Measurements from ENCODE around the gene MAP2K2.
A peak's percentile ranks its signal among the peaks of the same experiment; 100 is the strongest.

Gene MAP2K2

DNA sequence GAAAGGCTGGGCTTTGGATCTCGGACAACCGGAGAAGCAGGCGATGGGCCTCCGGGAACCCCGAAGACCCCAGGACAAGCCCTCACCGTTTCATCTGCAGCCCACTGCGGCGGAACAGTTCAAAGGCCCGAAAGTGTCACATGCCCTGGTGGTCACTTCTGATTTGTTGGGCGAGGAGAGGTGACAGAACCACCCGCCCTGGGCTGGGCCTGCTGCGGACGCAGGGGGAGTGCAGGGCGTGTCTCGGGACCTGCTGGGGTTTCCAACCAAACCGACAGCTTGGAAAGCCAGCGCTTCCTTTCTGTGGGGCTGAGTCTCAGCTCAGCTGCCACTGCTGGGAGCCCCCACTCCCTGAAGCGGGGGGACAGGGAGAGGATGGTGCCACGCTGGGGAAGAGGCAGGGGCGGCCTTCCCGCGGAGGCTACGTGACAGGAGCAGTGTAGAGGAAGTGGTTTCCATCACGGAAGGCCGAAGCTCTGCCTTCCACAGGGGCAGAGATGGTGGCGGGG lies 34.5 kb downstream of the MAP2K2 start:
- intact Hi-C loops (cut with DNase I; ENCODE audit: low total_unique reads), result no loop called here
- H3K9me3 ChIP-seq, result no peaks in the 10 kb centered on the region
- peaks cover 9 to 54% (median 45%) of the 10 kb centered on the region in 3 donors for H3K36me3 ChIP-seq
- no peak for DNase-seq
- TF ChIP-seq, protein P1, sequence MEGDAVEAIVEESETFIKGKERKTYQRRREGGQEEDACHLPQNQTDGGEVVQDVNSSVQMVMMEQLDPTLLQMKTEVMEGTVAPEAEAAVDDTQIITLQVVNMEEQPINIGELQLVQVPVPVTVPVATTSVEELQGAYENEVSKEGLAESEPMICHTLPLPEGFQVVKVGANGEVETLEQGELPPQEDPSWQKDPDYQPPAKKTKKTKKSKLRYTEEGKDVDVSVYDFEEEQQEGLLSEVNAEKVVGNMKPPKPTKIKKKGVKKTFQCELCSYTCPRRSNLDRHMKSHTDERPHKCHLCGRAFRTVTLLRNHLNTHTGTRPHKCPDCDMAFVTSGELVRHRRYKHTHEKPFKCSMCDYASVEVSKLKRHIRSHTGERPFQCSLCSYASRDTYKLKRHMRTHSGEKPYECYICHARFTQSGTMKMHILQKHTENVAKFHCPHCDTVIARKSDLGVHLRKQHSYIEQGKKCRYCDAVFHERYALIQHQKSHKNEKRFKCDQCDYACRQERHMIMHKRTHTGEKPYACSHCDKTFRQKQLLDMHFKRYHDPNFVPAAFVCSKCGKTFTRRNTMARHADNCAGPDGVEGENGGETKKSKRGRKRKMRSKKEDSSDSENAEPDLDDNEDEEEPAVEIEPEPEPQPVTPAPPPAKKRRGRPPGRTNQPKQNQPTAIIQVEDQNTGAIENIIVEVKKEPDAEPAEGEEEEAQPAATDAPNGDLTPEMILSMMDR (IDR thresholded peaks at IDR 0.05), result no peak
- no peak overlapping the region for H3K27ac ChIP-seq
- peaks cover 0 to 1% of the 10 kb centered on the region in 2 donors for H3K27me3 ChIP-seq
- H3K4me3 ChIP-seq, result peak overlapping the region; percentile 2 to 11
- H3K4me1 ChIP-seq, result no peaks in the 10 kb centered on the region

DNA sequence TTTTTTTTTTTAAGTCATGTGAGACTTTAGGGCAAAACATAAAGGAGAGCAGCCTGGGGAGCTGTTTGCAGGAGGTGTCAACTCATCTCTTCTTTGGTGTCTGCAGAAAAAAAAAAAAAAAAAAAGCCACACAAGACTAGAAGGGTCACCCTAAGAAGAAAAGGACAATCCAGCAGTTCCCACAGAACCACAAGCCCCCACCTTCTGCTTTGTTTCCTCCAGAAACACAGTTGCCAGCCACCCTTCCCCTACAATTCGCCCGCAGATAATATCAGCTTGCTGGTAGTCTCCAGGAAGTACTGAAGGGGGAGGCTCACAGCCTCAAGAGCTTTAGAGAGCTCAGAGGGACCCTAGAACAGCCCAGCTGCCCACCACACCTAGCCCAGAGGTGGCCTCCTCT lies 34.9 kb downstream of the MAP2K2 start:
- H3K27ac ChIP-seq, result no peak overlapping the region
- peaks cover 0 to 6% of the 10 kb centered on the region in 2 donors for H3K27me3 ChIP-seq
- intact Hi-C loops (cut with DNase I; ENCODE audit: low total_unique reads), result no loop called here
- no peaks in the 10 kb centered on the region for H3K9me3 ChIP-seq
- DNase-seq, result no peak
- H3K36me3 ChIP-seq, result peaks cover 4 to 49% (median 40%) of the 10 kb centered on the region in 3 donors
- no peaks in the 10 kb centered on the region for H3K4me1 ChIP-seq
- H3K4me3 ChIP-seq, result peak overlapping the region; percentile 2 to 11
- TF ChIP-seq, protein P1 (IDR thresholded peaks at IDR 0.05), result no peak

DNA sequence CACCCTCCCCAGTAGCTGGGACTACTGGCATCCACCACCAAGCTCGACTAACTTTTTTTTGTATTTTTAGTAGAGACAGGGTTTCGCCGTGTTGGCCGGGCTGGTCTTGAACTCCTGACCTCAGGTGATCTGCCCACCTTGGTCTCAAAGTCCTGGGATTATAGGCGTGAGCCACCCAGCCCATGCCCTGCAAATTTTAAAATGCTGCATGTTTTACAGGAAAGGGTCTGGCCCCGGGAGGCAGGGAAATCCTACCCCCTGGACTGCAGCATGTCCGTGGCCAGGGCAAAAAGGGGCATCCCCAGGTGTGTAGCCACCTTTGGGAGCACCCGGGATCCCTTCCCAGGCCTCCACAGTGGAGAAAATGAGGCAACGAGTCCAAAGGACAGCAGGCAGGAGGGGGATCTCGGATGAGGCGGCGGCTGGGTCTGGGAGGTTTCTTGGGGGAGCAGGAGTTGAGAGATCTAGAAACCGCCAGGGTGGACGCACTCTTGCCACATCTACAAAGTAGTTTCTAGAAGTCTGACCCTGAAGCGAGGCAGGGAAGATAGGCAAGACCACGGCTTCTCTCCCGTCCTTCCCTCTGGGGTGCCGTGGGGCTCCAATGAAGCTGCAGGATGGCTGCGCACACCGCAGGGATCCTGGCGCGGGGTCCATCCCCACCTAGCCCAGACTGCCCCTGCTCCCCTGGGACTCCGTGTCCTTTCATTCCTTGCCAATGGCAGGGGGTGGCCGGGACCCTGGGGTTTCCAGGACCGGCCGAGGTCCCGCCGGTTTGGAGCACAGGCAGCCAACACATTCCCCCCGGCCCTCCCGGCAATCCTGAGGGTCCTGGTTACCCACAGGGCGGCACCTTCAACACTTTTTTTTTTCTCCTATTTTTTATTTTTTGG lies 35.9 kb downstream of the MAP2K2 start:
- TF ChIP-seq, protein P1 (IDR thresholded peaks at IDR 0.05), result no peak
- H3K27ac ChIP-seq, result no peak overlapping the region
- intact Hi-C loops (cut with DNase I; ENCODE audit: low total_unique reads), result no loop called here
- peaks cover 0 to 40% (median 31%) of the 10 kb centered on the region in 3 donors for H3K36me3 ChIP-seq
- peaks cover 0 to 15% of the 10 kb centered on the region in 2 donors for H3K27me3 ChIP-seq
- H3K4me1 ChIP-seq, result no peaks in the 10 kb centered on the region
- no peak for DNase-seq
- H3K4me3 ChIP-seq, result no peak overlapping the region
- no peaks in the 10 kb centered on the region for H3K9me3 ChIP-seq

DNA sequence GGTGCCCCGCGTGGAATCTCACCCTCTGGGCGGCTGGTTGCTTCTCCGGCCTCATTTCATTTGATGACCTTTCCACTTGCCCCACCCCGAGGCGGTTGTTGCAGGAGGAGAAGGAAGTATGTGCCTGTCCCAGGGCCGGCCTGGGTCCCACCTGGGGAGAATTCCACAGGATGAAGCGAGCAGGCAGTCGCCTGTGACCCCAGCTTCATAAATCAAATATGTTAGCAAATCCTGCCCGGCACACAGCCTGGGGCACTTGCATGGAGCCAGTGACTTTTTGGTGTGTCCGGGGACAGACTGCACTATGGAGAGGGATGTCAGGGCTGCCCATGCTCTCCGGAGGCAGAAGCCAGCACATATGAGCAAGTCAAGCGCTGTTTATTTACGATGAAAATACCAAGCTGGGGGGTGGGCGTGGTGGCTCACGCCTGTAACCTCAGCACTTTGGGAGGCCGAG lies 37.5 kb downstream of the MAP2K2 start:
- H3K36me3 ChIP-seq, result peaks cover 0 to 24% (median 19%) of the 10 kb centered on the region in 3 donors
- peaks cover 0 to 17% of the 10 kb centered on the region in 2 donors for H3K27me3 ChIP-seq
- H3K4me1 ChIP-seq, result no peaks in the 10 kb centered on the region
- TF ChIP-seq, protein P1 (IDR thresholded peaks at IDR 0.05), result no peak
- no peaks in the 10 kb centered on the region for H3K9me3 ChIP-seq
- no peak overlapping the region for H3K4me3 ChIP-seq
- intact Hi-C loops (cut with DNase I; ENCODE audit: low total_unique reads), result no loop called here
- H3K27ac ChIP-seq, result no peak overlapping the region
- DNase-seq, result no peak

DNA sequence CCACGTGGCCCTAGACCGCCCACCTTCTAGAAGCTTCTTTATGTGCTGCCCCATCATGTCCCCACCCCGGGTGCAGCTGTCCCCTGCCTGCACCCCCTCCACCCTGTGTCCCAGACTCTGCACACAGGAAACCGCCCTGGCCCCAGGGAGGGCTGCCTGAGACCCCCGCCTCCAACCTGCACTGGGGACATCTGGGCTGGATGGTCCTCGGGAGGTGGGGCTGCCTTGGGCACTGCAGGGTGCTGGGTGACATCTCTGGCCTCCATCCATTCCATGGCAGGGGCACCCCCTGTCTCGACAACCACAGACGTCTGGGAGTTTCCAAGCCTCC lies 39.4 kb downstream of the MAP2K2 start:
- H3K4me1 ChIP-seq, result no peaks in the 10 kb centered on the region
- H3K27me3 ChIP-seq, result peaks cover 0 to 23% of the 10 kb centered on the region in 2 donors
- no peak for DNase-seq
- intact Hi-C loops (cut with DNase I; ENCODE audit: low total_unique reads), result no loop called here
- TF ChIP-seq, protein P1 (IDR thresholded peaks at IDR 0.05), result no peak
- H3K4me3 ChIP-seq, result peak overlapping the region in 1 of 2 donors; percentile 6
- peaks cover 0 to 6% (median 5%) of the 10 kb centered on the region in 3 donors for H3K36me3 ChIP-seq
- no peaks in the 10 kb centered on the region for H3K9me3 ChIP-seq
- no peak overlapping the region for H3K27ac ChIP-seq

Measured in tibial artery (tissue), 4 donors.